UCSD-AML1 (cell line): Measurements from ENCODE around the gene UPP2.

Experiments used
- DNase-seq: peaks from one replicate; lab custom pipeline; 2025; ENCODE audit not compliant: unreplicated experiment; lab: John Stamatoyannopoulos, UW

The UPP2 gene

DNA sequence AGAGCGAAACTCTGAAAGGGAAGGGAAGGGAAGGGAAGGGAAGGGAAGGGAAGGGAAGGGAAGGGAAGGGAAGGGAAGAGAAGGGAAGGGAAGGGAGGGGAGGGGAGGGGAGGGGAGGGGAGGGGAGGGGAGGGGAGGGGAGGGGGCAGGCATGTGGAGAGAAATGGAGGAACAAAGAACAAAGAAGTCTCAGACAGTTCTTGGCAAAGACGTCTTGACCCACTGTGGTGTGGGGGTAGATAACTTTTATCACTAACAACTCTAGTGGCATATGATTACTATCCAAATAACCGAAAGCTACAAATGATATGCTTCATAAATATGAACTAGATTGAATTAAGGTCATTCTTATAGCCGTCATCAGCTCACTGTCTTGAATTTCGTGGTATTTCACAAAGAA lies 3.2 kb downstream of the UPP2 start:
- no peak for DNase-seq

DNA sequence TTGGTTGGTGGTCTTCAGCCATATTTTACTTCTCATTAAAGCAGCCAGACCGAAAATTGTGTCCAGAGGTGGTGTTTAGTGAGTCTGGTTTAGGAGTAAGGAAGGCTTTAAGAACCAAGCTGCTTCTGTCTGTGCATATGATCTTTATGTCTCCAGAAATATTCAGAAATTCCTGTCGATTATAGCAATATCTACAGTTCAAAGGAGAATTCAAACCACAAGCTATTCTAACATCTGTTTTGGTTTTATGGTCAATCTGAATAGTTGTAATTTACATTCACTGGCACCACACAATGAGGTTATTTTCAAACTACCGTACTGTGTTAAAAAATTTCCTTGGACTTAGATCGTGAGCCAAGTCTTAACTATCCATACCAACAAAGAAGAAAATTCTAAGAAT lies 11.3 kb downstream of the UPP2 start:
- DNase-seq: no peak

DNA sequence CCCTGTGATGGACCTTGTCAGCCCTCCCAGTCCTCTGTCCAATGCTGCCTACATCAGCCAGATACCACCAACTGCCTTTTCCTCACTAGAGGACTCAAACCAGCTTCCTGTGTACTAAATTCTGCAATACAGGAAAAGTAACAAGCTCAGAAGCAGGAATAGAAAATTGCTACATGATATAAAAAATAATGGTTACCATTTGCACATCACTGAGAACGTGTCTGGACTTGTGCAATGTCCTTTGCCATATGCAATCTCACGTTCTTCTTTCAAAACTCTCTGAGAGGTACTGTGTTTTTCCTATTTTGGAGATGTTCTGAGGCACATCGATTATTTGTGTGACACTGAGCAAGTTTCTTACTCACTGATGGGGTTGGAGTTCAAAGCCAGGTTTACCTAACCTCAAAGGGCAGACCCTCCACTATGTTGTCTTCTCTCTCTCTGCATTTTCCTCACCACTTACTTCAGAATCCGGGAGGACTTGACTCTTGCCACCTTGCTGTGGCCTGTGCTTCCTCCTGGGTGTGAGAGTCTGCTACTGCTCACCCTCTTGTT lies 12.1 kb downstream of the UPP2 start:
- no peak for DNase-seq

DNA sequence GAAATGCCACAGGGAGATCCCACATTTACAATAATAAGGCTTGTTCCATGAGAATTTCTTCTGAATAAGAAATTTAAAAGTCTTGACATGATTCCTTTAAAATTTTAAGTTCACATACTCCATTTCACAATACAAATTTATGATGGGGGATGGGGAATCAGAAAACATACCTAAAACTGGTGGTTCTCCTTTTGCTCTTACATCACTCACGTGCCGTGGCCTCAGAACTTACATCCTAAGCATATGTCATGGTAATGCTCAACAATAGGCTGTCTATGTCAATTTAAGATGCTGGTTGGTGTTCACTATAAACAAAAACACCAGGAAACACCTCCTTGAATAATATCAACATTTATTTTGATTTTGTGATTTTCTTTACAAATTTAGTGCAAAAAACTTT lies 12.8 kb downstream of the UPP2 start:
- DNase-seq: no peak

DNA sequence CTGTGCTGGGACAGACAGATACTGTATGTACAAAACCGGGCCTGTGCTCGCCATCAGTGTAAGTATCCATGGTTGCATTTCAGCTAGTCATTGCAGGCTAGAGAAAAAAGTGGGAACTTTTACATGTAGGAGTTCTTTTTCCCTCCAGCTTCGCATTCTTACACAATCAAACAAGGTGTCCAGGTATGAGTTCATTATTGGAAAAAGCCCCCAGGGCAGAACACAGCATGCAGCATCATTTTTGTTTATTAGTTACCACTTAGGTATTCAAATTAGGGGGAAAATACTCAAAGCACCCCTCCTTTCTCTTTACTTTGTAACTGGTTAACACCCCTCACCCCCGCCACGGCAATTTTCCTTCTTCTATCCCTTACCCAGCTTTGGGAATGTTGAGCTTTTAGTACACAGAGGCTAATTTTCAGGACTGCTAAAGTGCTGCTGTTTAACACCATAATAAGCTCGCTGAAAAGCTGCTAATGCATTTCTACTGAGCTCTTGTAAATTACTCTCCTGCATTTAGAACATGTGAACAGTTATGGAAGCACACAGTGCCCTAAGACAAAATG lies 13.6 kb downstream of the UPP2 start:
- no peak for DNase-seq

DNA sequence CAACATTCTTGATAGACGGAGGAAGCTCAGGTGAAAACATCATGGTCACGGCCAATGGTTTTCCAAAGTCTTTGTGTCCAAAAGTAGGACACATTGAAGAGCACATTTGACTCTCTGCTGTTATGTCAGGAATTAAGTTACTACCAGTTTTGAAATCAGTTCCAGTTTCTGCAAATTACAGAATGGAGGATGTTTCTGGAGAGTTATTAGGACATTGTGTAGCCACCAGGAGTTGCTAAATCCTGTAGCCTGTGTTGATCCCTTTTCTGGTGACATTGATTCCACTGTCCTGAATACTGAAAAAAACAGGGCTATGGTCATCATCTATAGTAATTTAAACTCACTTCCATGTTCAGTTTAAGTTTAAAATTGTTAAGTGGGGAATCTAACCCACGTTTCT lies 15.3 kb downstream of the UPP2 start:
- no peak for DNase-seq

DNA sequence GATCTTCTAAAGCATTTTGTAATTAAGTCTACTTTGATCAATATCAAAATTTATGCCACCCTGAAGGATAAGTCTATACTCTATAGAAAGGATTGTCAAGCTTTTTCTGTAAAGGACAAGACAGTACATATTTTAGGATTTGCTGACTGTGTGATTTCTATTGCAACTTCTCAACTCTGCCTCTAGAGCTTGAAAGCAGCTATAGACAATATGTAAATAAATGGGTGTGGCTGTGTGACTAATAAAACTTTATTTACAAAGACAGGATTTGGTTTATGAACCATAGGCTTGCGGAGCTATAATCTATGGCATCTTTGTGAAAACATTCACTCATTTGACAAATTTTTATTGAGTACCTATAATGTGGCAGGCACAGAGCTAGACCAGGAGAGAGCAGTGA lies 18.4 kb downstream of the UPP2 start:
- no peak for DNase-seq

DNA sequence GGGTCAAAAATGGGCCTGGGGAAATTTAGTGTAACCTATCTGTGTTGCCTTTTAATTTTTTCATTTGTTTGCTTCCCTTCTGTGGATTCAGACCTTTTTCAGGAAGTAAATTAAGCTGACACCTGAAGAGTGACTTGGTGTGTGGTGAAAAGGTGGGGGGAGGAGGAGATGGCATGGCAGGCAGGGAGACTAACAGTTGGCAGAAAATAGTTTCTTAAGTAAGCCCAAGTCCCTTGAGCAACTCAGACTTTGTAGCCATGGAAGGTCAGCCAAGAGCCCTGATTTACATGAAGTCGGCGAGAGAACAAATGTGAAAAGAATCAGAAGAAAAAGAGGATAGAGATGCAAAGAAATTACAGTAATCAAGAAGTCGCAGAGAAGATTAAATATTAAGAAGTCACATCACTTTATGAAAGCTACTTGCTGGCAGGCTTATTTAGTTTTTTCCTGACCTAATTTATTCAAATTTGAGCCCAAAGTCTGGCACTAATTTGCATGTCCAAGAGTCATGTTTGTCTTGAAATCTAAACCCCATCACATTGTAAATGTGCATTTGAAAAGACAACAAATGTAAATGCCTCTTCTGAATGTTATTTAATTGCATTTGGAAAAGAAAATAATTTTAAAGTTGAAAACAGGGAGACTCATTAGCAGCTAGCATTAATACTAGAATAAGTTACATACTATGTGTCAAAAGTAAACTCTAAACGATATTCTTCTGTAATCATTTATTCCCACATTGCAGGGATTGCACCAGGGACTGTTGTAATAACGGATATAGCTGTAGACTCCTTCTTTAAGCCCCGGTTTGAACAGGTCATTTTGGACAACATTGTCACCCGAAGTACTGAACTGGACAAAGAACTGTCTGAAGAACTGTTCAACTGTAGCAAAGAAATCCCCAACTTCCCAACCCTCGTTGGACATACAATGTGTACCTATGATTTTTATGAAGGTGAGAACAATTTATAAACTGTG lies 19.3 kb downstream of the UPP2 start:
- no peak for DNase-seq

DNA sequence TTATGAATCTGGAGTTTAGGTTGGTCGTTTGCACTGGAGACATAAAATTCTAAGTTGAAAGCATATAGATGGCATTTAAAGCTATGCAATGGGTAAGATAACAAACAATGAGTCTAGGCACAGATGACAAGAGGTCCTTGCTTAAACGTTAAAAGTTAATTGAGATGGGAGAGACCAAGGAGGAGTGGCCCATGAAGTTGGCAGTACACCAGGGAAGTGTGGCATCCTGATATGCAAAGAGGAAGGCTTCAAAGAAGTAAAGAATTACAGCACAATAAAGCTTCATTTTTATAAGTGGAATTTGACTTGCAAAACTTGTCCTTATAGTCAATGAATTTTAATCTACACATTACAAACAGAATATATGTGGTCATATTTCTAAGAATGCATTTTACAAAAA lies 23.2 kb downstream of the UPP2 start:
- DNase-seq: no peak

DNA sequence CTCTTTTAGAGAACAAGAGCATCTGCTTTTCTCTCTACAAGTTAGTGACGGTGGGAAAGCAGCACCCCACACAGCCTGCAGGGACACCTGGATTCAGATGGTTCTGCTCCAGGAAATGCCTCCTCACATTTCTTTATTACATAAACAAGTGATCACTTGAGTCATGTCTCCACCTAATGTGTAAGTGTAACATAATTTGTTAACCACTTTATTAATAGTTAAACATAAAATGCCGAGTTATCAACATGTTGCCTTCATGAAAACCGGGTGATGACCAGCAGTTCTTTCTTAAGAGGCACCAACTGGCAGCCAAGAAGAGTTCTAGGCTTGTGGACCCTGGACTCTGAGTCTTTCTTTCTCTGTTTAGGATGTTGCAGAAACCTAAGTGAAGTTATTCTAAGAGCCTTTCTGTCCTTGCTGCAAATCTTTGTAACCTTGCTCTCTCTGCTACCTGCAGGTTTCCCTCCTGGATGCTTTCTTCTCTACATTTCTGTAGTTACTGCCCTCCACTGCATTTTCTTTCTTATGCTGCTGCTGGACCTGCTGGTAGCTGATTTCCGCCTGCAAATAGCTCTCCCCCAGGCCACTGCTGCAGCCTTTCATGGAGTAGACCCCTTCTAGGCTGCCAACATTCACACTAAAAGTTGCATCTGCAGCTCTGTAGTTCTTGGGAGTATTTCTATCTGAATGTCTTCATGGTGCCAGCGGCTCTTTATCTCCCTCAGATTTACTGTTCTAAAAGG lies 24.3 kb downstream of the UPP2 start:
- DNase-seq: no peak

DNA sequence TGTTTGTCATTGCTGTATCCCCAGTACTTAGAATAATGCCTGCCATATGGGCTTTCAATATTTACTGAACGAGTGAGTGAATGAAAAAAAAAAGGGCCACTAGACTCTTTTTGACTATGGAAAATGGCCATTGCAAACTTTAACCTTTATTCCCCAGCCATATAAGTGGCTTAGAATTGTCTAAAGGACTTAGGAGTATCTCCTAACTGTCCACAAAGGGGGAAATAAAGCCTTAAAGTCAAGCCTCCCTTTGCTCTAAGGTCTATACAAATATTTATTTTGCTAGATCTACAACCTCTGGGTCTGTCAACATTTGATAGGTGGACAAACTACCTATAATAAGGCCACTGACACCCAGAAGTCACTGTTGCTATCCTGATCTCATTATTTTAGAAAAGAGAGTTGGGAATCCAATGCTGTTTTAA lies 25.7 kb downstream of the UPP2 start:
- no peak for DNase-seq

DNA sequence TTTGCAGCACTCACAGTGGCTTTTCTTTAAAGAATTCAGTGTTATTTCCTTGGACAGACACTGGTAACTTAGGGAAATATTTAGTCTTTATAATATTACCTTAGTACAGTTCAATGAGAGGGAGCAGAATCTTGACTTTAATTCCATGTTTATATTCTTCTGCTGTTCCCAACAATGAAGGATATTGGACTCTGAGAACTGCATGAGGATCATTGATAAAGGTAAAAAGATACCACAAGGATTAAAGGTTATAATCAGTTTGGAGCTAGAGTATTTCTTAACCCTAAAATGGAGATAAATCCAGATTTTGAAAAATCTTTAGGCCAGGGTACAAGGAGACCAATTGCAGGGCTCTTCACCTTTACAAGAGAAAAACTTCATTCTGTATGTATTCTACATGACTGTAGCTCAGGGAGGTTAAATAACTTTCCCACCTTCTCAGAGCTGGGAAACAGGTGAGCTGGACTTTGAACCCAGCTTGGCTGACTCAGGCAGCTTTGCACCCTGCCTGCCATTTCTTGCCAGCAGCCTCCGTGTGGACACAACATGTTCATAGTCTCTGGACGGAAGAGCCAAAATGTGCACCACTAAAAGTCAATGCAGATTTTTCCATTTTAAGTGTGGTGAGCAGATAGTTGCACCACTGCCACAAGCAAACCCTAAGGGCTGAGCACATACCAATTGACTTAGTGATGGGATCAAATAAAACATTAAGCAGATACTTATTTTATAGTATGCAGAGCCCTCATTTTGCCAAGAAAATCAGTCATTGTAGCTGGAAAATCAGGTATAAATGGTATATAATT lies 26.7 kb downstream of the UPP2 start:
- DNase-seq: no peak

DNA sequence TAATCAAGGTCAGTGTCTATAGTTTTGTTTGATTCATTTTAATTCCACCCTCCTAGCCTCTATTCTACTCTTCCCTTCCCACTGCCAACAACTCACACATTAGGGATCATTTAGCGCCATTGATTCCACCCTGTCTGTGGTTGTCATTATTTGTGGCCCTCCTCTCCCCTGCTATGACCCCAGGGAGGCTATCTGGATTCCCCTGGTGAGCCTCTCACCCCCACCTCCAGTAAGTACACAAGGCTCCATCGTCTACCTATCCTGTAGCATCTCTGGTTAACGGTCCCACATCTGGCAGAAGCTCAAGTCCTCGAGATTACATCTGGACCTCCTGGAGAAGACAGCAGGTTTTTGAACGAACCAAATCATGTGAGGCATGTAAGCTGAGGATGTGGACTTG lies 27.4 kb downstream of the UPP2 start:
- DNase-seq: no peak

DNA sequence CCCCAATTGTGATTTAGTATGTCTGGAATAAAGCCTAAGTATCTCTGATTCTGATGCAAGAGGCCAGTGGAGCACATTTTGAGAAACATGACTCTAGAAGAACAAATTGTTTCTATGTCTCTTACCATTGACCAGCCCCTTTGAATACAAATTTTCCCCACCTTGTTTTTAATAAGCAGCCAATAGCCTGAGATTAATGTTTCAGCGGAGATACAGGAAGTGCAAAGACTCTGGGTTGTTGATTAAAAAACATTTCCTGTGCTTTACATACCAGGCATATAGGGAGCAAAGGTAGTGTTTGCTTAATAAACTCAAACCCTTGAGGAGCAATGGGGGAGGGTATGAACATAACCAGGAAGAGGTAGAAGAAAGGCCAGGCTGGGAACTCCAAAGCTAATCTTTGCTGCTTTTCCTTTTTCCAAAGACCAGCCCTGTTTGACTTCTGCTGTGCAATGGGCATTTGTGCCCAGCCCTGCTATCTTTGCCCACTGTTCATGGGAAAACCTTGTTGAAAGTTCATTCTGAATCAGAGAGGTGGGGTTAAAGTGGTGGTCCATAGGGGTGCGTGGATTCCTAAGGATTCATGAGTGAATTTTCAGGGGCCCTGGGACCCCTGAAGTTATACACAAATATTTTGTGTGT lies 29.3 kb downstream of the UPP2 start:
- no peak for DNase-seq

DNA sequence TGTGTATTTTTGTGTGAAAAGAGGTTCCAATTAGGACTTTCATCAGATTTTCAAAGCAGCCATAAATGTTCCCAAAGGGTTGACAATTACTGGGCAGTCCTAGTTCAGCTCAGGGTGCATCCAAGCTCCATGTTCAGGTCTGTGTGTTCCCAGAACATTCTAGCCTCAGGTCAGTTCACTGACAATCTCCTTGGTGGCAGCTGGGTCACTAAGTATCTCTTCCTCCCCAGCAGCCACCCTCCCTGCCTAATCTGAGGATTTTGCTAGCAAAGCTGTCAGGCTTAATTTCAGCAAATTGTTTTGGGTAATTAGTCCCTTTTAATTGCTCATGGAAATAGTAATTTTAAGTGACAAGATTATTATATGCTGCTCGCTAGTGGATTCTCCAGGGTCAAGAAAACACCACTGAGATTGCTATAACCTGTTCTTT lies 29.8 kb downstream of the UPP2 start:
- no peak for DNase-seq

DNA sequence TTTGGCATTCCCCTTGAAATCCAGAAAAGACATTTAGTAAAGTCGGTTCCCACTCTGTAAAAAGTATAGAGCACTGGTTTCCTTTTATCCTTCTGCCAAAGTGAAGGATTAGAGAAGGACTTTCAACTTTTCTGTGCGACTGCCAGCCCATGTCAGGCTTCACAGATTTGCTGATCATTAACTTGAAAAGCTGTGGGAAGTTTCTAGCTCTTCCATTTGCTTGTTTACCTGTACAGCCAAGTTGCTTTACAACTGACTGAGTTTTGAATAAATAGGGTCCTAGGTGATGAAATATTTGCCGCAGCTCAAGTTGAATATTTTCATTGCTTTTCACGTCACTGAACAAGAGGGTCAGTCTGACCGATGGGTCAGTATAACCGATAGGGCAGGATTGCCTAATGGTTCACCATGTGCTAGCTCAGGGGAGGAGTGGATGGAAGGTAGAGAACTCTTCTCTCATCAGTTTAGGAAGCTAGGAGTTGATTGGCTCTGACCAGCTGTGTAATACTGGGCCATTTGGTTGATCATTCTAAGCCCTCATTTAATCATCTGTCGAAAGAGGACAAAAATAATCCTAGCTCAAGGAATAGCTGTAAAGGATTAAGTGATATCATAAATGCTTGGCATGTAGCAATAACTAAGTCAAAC lies 30.4 kb downstream of the UPP2 start:
- no peak for DNase-seq

DNA sequence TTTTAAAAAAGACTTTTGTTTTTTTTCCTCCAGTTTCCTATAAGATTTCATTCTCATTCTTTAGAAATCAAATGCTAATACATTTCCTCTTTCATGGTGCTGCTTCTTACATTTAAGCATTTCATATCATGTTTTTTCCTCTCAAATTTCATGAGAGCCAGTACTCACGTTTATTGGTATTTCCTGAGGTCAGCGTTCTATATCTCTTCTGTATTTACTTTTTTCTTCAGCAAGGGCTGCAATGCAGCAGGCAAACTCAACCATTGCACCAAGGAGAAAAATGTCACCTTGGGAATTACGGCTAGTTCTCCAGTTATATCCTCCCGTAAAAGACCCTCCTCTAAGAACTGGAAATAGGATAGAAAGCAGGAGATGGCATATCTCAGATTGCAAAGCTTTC lies 32.4 kb downstream of the UPP2 start:
- no peak for DNase-seq

DNA sequence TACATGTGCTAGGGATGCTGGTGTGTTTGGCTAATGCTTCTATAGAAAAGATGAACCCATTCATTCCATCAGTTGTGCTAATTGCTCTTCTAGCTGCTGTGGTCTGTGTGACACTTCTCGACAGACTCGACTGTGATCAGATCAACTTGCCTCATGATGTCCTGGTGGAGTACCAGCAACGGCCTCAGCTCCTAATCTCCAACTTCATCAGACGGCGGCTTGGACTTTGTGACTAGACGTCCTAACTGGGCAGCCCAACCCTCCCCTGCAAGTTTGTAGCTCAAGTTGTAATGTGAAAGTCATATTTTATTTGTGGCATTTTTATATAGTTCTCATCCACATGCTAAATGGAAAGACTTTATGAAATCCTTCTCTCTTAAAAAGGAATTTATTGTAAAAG lies 33.0 kb downstream of the UPP2 start:
- DNase-seq: no peak

DNA sequence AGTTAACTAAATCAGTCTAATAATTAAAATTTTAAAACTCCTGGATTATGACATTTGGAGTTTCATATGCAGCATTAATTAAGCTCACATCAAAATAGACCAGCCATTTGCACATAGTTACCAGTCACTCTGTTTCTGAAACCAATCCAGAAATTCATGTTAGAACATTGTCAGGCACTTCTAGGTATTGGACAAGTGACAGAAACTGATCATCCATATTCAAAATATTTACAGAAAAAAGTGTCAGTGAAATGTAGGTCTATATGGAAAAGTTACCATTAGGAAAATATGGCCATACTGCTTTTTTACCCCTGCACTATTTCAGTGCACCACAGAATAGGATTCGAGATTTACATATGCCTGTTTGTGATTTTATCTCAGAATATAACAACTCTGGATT lies 33.4 kb downstream of the UPP2 start:
- DNase-seq: no peak

DNA sequence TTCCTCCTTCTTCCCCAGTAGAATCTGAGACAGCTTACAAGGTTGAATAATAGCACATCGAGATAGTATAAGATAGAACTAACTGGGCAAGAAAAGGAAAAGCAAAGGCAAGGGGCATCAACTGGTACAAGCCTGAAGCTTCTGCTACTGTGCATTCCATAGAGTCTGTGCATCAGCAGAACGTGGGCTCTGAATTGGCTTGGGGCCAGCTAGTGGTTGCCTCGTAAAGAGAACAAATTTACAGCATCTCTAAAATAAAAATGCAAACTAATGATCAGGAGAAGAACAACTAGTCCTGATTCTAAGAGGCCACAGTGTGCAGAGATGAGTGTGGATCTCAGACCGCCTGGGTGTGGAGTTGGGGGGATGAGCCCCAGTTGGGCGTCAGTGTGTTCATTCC lies 36.6 kb downstream of the UPP2 start:
- DNase-seq: no peak
